GM18502 (cell line): ENCODE data around the gene KRTAP4-4.
"Not testable (repeated sequence)": the region's sequence is repeated elsewhere in the genome, so short reads cannot be mapped to it uniquely, and the experiment has no call there.

ENCODE experiments used
- ATAC-seq: cut with Tn5 transposase; IDR thresholded peaks from one replicate; pipeline ENCODE4 v1.9.1; 2021; ENCODE audit warnings: mild to moderate bottlenecking; ENCODE audit not compliant: unreplicated experiment, poor library complexity

KRTAP4-4 gene

DNA sequence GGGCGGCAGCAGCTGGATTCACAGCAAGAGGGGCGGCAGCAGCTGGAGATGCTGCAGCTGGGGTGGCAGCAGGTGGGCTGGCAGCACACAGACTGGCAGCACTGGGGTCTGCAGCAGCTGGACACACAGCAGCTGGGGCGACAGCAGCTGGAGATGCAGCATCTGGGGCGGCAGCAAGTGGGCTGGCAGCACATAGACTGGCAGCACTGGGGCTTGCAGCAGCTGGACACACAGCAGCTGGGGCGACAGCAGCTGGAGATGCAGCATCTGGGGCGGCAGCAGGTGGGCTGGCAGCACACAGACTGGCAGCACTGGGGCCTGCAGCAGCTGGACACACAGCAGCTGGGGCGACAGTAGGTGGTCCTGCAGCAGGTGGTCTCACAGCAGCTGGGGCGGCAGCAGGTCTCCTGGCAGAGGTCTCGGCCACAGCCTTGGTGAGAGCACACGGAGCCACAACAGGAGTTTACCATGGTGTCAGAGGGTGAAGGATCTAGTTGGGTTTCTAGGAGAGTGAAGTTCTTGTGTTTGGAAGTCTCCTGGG lies 42.6 kb downstream of the KRTAP4-4 start, which contains the start of gene KRTAP4-11:
KRTAP4-11 (minus strand) TSS at position 528 of the 541 bp plus-strand sequence; CDS start at position 470, 58 bp downstream.
- not testable (repeated sequence) for ATAC-seq

DNA sequence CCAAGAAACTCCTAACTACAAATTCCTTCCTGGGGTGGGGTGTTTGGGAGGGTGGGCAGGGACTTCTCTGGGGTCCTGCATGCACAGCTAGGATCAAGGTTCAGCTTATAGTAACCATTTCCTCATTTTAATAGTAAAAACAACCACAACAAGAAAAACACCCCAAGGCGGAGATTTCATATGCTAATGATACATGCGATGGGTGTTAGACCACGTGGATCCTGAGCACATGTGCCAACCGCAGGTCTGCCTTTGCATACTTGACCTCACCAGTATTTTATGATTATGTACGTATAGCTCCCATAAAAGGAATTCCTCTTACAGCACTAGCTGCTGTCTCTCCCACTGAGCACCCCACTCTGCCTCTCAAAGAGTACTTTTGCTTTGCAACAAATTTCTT lies 44.3 kb downstream of the KRTAP4-4 start:
- no peak for ATAC-seq

DNA sequence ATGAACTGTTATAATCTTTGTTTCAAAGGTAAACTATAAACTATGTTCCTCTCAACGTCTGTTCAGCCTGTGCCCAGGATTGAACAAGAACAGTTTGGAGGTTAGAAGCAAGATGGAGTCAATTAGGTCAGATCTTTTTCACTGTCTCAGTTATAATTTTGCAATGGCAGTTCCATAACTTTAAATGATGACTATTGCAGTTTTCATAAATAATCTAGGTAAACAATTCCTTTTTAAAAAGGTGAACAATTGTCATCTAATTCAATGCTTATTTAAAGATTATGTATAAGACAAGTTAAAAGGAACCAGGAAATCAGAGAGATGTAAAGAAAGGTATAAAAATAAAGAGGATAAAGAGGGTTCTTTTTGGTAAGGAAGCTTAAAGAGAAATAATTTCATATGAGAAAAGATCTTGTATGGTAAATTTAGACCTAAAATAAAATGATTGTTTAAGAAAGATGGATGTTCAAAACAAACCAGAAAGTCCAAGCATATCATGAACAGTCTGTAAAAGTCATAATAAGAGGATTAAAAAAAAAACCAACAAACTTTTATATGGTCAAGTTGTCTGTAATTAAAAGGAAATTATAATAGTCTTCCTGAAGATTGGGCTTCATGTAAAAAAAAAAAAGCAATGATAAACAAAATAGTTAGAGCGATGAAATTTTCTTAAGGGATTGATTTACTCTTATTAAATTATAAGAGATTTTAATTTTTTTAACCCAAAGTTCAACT lies 49.2 kb downstream of the KRTAP4-4 start:
- ATAC-seq = no peak
